ENCODE measurements around the gene EIF3J.

DNA sequence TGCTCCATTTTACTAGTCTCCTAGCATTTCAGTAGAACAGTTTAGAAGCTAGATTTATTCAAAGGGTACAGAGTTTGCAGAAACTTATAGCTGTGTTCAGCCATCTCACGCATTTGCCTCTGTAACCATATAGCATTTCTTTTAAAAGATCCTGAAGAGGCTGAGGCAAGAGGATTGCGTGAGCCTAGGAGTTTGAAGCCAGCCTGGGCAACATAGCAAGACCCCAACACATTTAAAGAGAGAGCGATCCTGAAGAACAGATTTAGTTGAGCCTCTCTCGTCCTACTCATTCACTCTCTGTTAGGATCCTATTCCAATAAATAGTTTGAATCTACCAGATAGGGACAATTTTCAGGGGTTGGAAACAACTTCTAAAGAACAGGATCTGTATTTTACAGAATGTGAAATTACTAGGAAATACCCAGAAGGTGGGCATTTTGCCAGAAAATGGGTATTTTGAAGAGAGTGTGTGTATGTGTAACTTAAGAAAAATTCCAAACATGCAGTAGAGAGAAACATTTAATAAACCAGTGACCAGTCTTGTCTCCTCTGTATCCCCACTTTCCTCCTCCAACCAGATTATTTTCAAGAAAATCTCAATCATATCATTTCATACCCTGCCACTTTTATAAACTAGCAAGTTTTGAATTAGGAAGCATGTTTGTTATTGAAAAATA is 4.5 kb downstream of the EIF3J start:
- TF ChIP-seq, protein P1, sequence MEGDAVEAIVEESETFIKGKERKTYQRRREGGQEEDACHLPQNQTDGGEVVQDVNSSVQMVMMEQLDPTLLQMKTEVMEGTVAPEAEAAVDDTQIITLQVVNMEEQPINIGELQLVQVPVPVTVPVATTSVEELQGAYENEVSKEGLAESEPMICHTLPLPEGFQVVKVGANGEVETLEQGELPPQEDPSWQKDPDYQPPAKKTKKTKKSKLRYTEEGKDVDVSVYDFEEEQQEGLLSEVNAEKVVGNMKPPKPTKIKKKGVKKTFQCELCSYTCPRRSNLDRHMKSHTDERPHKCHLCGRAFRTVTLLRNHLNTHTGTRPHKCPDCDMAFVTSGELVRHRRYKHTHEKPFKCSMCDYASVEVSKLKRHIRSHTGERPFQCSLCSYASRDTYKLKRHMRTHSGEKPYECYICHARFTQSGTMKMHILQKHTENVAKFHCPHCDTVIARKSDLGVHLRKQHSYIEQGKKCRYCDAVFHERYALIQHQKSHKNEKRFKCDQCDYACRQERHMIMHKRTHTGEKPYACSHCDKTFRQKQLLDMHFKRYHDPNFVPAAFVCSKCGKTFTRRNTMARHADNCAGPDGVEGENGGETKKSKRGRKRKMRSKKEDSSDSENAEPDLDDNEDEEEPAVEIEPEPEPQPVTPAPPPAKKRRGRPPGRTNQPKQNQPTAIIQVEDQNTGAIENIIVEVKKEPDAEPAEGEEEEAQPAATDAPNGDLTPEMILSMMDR (IDR thresholded peaks at IDR 0.05; ENCODE audit: low read depth, low read length), result no peak
- TF ChIP-seq EZH2phosphoT487 (IDR thresholded peaks at IDR 0.05; ENCODE audit: low read depth), result no peak
